Panc1 (cell line): ENCODE data around the gene SLC25A6.

ENCODE experiments used
- CTCF ChIP-seq: fragments of 450-650 bp; IDR thresholded peaks from 2 replicates; pipeline ENCODE4 v1.5.1; 2017; ENCODE audit warnings: mild to moderate bottlenecking
- POLR2AphosphoS5 ChIP-seq: IDR thresholded peaks from 2 replicates; pipeline ENCODE4 v1.6.1; 2012; ENCODE audit warnings: mild to moderate bottlenecking, low read depth, low read length, moderate library complexity
- REST ChIP-seq, 2 experiments: IDR thresholded peaks; 2 replicates each; pipeline ENCODE4 v1.6.1; 2011 to 2012; ENCODE audit warnings: low read depth in 2 of 2, control low read depth in 1 of 2, low read length in 1 of 2, mild to moderate bottlenecking in 1 of 2, moderate library complexity in 1 of 2; ENCODE audit not compliant: insufficient read depth in 1 of 2
- SIN3A ChIP-seq: IDR thresholded peaks from 2 replicates; pipeline ENCODE4 v1.6.1; 2012; ENCODE audit warnings: low read depth, mild to moderate bottlenecking, low read length, moderate library complexity, borderline replicate concordance; ENCODE audit not compliant: insufficient read depth
- TCF7L2 ChIP-seq: IDR thresholded peaks from 2 replicates; pipeline ENCODE4 v1.6.1; 2011; ENCODE audit warnings: mild to moderate bottlenecking, low read depth, low read length, inconsistent platforms

GRCh38 chrX:1425381-1425780 is 33.5 kb upstream of the SLC25A6 start:
- no peak for TF ChIP-seq CTCF
- no peak for TF ChIP-seq POLR2AphosphoS5
- TF ChIP-seq REST (IDR thresholded peaks at IDR 0.05; ENCODE audit: insufficient read depth in 1 of 2, low read depth in 2 of 2, low read length in 1 of 2) = no peak
- TF ChIP-seq SIN3A = no peak
- no peak for TF ChIP-seq TCF7L2
